ENCODE data around the gene PAX5.

PAX5 gene

DNA sequence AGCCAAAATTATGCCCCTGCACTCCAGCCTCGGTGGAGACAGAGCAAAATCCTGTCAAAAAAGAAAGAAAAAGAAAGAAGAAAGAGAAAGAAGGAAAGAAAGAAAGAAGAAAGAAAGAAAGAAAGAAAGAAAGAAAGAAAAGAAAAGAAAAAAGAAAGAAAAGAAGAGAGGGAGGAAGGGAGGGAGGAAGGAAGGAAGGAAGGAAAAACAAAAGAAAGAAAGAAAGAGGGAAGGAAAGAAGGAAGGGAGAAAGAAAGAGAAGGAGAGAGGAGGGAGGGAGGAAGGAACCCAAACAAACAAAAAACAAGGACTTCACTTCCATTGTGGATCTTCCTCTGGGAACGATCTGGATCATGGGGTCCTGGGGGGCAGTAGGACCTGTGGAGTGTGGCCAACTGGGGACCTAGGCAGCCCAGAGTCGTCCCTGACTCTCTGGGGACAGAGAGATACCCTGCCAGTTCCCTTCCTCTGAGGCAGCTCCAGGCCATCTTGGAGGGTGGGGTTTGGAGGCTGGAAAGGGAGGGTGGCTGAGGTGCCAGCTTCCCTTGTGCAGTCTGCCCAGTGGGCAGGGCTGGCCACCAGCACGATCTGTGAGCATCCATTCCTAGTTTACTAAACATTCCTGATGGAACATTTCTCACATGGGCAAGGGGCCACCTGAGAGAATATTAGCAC lies 216.8 kb downstream of the PAX5 start:
- H3K4me3 ChIP-seq (ENCODE audit: low read depth, low read length), result no peak overlapping the region

DNA sequence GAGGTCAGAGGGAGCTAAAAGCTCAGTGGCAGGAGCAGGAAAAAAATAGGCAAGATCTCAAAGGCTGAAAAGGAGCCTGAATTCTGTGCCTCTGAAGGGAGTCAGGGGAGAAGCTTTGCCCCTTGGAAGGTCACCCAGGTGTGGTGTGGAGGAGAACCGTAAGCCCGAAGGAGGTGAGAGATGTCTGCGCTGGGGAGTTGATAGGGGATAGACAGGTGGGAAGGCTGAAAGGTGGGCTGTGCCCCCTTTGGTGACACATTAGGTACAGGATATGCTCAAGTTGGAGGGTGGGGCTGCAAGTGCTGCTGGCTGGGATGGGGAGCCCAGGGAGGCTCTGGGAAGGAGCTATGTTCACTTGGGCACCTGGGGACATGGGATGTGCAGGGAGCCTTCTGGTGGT lies 217.7 kb downstream of the PAX5 start:
- H3K4me3 ChIP-seq (ENCODE audit: low read depth, low read length), result no peak overlapping the region

DNA sequence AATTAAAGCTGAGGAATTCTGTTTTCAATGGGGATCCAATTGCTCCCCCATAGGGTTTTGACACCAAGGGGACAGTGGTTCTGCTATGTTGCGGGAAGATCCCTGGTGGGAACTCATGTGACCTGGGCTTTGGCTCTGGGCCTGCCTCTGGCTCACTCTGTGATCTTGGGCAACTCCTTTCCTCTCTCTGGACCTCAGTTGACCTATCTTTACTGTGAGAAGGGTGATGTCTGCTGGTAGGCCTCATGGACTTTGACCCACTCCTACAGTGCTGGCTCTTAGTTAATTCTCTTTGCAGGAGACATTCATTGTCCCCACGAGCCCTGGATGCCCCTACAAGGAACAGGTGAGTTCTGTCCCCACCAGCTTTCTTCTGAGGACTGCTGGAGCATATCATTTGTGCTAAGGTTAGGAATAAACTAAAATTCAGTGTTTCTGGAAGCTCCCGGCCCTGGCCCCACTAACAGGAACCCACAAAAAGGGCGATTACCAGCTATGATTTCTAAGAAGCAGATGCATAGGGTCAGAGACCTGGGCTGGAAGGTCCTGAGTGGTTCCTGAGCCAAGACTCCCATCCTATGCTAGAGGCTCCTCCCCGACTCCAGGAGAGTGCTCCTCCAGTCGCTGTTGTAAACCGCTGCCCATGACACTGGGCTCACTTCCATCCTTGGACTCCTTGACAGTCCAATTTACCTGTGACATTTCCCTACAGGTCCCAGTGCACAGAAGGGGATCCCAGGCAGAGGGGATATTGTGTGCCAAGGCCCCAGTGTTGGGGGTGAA lies 218.3 kb downstream of the PAX5 start:
- no peak overlapping the region for H3K4me3 ChIP-seq (ENCODE audit: low read depth, low read length)

DNA sequence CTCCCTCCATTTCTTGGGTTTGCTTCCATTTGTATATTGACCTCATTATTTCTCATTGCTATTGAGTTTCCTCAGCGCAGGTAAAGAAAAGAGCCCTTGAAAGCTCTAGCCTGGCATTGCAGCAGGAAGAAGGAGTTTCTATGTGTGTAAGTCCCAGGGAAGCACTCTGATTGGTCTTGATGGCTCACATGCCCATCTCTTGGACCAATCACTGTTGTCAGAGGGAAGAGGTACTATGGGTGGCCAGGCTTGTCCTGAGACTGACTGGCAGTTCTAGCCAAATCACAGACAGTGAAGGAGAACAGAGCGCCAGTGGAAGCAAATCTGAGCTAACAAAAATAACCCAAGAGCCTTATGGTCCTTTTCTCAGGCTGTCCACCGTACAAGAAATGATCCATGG lies 219.0 kb downstream of the PAX5 start:
- H3K4me3 ChIP-seq (ENCODE audit: low read depth, low read length), result no peak overlapping the region

DNA sequence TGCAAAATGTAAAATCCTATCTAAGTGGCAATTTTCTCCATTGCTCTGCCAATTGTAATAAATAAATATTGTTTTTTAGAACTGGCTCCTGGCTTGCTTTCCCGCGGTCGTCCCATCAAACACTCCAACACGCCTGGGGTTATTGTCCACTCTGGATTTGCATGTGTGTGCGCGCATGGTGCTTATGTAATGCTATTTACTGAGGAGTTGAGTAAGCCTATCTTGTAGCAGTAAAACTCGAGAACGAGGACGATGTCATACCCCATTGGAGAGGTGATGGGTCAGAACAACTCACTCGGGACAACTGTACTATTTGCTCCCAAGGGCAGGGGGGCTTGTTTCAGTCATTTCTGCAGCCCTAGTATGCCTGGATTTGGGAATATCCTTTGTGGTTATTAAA lies 220.9 kb downstream of the PAX5 start:
- no peak overlapping the region for H3K4me3 ChIP-seq (ENCODE audit: low read depth, low read length)

DNA sequence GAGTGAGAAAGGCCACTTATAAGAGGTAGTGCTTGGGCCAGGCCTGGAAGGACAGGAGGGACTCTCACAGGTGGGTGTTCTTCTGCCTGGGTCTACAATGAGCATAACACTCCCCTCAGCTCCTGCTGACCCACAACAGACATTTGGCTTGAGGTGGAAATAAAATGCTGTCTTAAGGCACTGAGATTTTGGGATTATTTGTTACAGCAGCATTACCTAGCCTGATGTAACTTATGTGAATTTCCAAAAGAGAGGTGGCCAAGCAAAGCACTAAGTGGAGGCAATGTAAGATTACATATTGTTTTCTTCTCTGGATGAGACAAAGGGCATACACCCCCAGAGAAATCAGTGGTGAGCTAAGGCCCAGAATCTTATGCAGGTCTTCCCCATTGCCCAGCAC lies 221.5 kb downstream of the PAX5 start:
- H3K4me3 ChIP-seq (ENCODE audit: low read depth, low read length), result no peak overlapping the region

DNA sequence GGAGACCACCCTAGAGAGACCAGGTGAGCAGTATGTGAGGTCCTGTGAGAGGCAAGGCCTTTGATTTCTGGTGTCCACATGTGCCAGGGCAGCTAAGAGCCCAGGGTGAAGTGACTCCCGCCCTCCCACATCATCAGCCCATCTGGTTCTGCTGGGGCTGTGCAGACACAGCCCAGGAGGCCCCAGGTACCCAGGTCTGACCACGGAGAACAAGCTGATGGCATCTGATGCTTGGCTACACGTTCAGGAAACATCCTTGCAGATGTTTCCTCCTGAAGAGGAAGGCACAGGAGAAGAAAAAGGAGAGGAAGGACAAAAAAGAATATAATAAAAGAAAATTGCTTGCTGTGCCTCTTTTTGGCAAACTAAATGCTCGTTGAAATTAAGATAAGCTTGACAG lies 225.8 kb downstream of the PAX5 start:
- H3K4me3 ChIP-seq (ENCODE audit: low read depth, low read length), result no peak overlapping the region

DNA sequence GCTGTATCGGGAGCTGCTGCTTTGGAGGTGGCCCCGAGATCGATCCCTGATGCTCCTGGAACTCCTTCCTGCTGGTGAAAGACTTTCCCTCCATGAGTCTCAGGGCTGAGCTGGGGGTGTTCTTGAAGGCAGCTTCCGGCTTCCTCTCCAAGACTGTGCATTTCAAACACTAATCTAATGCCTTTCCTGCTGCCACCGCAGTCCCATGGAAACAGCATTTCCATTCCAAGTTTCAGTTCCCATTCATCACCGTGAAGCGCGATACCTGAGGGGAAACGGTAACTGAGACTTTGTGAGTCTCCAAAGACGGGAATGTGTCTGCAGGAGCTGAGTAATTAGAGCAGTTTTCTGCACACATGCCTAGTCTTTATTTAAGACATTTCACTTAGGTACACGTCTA lies 230.1 kb downstream of the PAX5 start:
- no peak overlapping the region for H3K4me3 ChIP-seq (ENCODE audit: low read depth, low read length)

DNA sequence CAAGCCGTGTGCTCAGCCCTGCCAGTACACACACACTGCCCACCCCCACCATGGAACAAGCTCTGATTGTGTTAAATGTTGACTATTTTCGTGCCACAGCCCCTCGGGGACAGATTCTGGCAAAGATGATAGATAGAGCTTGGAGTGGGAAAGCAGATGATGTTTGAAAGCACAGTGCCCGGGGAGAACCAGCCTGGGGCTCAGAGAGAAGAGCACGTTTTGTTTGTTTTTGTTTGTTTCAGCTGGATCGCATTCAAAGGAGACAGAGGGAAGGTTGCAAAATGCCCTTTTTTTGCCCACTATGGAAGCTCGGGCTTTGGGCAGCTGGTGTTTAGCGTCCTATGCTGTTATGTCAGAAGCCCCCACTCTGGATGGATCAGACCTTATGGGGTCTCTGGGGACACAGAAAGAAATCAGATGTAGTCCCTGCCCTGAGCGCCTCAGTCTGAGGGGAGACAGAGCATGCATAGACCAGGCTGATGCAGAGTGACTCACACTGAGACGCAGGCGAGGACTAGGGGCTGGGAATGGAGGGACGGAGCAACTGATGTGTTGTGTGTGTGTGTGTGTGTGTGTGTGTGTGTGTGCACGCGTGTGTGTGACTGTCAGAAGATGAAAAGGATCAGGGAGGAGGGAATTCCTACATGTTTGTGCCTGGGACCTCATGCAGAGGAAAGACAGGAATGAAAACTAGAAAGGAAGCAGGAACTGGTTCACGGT lies 231.7 kb downstream of the PAX5 start:
- H3K4me3 ChIP-seq (ENCODE audit: low read depth, low read length), result no peak overlapping the region

DNA sequence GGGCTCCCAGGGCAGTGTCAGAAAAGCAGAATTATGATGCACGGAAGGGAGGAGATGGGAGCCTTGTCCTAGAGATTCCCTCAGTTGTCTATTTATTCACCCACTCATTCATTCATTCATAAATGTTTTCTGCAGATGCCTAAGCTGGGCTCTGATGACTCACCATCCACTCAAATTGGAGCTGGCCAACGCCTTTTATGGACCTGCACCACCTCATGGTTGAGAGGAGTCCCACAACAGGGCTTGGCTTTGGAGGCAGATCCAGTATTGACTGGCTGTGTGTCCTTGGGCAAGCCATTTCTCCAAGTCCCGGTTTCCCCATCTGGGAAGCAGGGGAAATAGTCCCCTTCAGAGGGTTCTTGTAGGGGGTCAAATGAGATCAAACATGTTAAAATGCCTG lies 233.6 kb downstream of the PAX5 start:
- no peak overlapping the region for H3K4me3 ChIP-seq (ENCODE audit: low read depth, low read length)

DNA sequence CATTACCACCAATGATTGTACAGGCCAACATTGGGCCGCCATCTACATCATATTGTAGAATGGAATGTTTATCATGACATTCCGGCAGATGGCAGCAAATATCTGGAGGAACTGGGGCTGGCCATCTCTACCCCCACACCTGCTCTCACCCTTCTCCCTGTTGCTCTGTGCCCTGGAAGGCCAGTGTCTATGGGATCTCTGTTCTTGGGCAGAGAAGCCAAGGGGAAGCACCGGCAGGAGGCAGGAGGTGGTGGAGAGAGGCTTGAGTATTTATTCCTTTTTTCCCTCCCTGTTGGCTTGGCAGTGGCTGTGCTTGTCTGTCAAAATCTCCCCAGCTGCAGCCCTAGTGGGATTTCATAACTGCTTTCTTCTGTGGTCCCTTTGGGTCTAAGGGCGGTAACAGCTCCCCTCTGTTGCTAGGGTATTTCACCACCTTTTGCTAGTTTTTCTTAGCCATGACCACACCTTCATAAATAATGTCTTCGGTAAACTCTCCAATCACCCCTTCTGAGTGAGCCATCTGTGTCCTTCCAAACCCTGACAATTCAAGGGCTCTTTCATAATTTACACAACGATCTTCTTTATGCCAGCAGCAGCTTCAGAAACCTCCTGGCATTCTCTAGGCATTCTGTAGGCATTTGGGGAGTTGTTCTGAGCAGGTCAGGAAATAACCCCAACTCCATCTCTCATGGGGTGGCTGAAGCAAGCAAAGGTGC lies 235.6 kb downstream of the PAX5 start:
- no peak overlapping the region for H3K4me3 ChIP-seq (ENCODE audit: low read depth, low read length)

DNA sequence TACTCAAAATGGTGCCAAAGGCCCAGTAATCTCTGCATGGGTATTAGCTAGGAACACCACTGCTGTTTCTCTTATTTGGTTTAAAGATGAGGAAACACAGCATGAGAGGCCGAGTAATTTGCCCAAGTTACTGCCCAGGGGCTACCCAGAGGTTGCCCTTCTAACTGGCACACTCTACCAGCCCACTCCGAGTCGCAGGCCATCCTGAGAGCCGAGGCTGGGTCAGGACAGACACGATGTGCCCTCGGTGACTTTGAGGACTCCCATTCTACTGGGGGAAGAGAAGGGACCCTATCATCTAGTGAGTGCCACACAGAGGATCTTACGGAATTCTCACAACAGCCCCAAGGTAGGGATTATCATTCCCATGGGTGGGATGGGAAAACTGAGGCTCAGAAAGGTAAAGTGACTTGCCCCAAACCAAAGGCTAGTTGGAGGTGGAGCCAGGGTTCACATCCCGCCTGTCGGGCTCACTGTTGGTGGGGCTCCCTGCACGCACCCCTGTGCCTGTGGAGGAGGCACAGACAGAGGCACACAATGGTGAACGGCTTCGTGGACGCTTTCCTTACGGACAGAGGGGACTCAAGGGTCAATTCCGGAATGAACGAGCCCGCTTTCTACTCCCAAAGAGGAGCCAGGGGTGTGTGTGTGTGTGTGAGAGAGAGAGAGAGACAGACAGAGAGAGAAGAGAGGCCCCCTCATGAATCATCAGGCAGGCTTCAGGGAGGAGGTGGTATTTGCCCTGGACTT lies 236.4 kb downstream of the PAX5 start:
- no peak overlapping the region for H3K4me3 ChIP-seq (ENCODE audit: low read depth, low read length)

DNA sequence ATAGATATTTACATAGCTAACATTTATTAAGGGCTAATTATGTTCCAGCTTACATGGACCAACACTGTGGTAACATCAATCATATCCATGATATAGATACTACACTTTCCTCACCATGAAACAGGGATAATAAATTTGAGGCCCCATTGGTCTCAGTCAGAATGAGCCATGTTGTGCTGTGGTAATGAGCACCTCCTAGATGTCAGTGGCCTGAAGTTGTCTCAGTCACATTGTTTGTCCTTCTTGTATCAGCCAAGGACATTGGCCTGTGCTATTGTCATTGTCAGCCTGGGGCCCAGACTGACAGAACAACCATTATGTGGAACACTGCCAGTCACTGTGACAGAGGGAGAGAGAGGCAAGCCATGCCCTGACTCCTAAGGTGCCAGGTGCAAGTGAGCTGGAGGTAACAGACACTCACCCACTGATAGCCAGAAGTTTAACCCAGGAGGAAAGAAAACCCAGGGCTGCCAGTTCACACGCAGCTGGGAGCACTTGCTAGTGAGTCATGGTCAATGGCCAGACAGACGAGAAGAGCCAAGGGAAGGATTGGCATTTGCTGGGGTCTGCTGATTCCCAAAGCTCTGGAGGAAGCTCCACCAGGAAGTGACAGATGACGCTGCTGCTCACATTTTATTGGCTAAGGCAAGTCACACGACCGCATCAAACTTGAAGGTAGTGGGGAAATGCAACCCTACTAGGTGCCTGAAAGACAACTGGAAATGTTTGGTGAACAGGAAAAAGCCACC lies 237.2 kb downstream of the PAX5 start:
- no peak overlapping the region for H3K4me3 ChIP-seq (ENCODE audit: low read depth, low read length)

DNA sequence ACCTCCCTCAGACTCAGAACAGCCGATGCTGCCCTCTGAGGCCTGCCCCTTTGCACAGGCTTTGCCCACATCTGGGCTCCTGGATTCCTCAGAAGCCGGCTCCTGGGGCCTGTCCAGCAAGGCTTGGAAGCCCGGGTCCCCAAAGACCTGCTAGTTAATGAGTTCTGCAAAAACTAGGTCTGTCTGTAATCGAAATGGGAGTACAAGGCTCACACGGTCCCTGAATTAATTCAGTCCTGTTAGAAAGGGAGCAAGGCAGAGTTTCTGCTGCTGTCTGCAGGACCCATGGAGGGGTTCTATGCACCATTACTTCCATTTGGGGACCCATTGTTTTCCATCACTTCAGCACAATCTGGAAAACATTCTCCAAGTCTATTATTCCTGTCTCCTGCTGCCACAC lies 239.6 kb downstream of the PAX5 start:
- H3K4me3 ChIP-seq (ENCODE audit: low read depth, low read length), result no peak overlapping the region

DNA sequence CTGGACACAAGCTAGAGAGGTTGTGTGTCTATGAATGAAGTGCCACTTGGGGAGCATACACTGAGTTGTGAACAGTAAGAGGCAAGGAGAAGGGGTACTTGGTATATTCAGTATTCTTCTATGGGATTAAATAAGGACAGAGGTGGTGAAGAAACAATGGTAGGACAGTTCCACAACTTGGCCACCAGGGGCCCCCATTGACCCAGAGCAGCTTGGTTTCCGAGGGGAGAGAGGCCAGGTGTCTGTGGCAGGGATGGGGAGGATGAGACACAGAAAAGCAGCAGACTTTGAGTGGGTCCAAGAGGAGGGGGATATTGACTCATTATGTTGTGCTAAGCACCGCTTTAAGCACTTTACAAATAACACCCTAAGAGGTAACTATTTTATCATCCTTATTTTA lies 240.8 kb downstream of the PAX5 start:
- H3K4me3 ChIP-seq (ENCODE audit: low read depth, low read length), result no peak overlapping the region

DNA sequence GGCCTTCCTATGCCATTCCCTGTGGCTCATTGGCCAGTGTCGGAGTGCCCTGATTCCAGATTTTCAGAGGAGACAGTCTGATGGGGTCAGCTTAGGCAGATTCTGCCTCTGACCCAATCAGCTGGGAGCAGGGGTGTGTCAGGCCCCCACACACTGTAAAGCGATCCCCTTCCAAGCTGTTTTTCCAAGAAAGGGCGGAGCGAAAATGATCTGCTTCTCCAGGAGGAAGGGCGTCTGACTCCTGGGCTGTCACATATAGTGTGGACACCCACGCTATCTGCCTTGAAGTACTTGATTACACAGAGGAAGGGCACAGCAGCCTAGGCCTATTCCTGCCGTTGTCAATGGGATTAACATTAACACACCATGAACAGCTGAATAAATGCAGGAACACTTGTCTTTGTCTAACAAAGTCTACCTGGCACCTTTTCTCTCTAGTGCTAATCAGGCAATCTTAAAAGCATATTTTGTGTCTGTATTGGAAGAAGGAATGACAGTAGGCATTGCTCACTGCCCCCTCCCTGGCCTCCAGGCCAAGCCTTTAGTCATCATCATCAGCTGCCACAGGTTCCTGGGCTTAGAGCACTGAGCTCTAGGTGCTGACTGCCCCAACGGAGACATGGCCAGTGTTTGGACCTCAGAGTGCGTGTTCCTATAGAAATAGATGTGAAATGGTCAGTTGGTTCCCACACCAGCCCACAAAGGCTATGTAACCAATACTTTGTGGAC lies 242.7 kb downstream of the PAX5 start:
- H3K4me3 ChIP-seq (ENCODE audit: low read depth, low read length), result no peak overlapping the region

DNA sequence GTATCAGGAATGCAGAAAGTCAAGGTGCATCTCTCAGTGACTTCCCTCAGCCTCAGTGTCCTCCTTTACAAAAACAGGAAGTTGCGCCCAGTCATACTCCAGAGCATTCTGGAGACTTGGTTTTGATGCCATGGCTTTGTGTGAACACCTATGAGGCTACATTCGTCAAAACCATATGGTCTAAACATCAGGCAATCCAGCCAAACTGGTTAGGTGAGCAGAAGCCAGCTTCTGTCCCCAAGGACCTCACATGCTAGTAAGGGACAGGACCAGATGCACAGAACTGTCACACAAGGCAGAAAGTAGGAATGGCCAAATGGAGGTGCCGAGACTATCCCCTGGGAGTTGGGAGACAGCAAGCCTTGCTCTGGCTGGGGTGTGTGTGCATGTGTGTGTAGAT lies 244.2 kb downstream of the PAX5 start:
- no peak overlapping the region for H3K4me3 ChIP-seq (ENCODE audit: low read depth, low read length)

DNA sequence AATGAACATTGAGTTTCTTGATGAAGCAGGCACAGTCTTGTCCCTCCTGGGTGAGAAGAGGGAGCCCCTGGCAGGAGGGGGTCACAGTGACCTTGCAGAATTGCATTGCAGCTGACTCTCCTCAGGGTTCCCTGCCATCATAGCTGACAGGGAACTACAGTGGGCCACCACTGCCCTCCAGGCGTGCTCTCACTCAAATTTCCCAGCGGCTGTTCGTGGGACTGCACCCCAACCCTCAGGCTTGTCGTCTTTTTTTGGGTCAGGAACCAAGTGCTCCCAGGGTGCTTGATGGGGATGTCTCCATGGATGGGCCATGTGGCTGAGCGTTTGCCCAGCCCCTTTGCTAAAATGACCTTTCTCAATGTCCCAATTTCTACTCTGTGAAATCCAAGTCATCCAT lies 245.5 kb downstream of the PAX5 start:
- H3K4me3 ChIP-seq (ENCODE audit: low read depth, low read length), result no peak overlapping the region

DNA sequence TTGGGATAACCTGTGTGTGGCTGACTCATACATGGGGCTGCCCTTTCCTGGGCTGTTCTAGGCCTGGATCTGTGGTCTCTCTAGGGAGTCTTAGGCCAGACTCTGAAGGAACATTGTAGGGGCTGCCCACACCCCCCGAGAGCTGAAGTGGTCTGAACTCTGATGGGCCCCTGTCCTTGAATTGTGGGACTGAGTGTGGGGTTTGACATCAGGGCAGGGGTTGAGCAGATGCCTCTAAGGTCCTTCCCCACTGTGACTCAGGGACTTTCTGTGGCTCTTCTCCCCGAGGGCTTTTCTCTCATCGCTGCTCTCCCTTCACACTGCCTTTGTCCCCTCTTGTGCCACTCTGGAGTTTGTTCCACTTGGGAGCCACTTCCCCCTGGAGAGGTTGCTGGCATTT lies 246.4 kb downstream of the PAX5 start:
- no peak overlapping the region for H3K4me3 ChIP-seq (ENCODE audit: low read depth, low read length)

Measured in iPS-11a (cell line).